Gastrocnemius medialis (tissue), 4 donors: ENCODE results near the gene EFNA1. TPM values are rescaled to one million over a fixed set of nuclear protein-coding genes. Genes with fewer than 3 reads are reported as not detected.
A peak's percentile ranks its signal among the peaks of the same experiment; 100 is the strongest.

Experiments
- ATAC-seq, 2 donors: fragments of 150-250 bp; one replicate each; pipeline ENCODE4 v1.9.1; 2016
- DNase-seq, 2 donors: peaks; one replicate each; pipeline ENCODE4 v3.0.0-alpha.2; 2019
- H3K27ac ChIP-seq, 4 donors: fragments of 200-600 bp; sonication (generic); 1 replicate in 1 of 4; 2 replicates in 3 of 4; pipeline ENCODE4 v1.5.1; 2016 to 2018; ENCODE audit warnings: mild to moderate bottlenecking in 2 of 4, moderate library complexity in 1 of 4
- H3K27me3 ChIP-seq, 3 donors: fragments of 200-600 bp; sonication (generic) in 2 of 3; 1 replicate in 1 of 3; 2 replicates in 2 of 3; pipeline versions ENCODE4 v1.5.1 to v1.6.0; 2016 to 2019; ENCODE audit warnings: mild to moderate bottlenecking in 1 of 3, moderate library complexity in 1 of 3
- H3K36me3 ChIP-seq, 2 donors: fragments of 200-600 bp; sonication (generic) in 1 of 2; one replicate each; pipeline ENCODE4 v1.5.1; 2017 to 2018
- H3K4me1 ChIP-seq, 2 donors: fragments of 200-600 bp; sonication (generic) in 1 of 2; one replicate each; pipeline ENCODE4 v1.5.1; 2016 to 2017; ENCODE audit warnings: mild to moderate bottlenecking in 2 of 2
- H3K4me3 ChIP-seq, 4 donors: fragments of 200-600 bp; sonication (generic) in 3 of 4; 1 replicate in 1 of 4; 2 replicates in 3 of 4; pipeline ENCODE4 v1.5.1; 2016 to 2019; ENCODE audit warnings: mild to moderate bottlenecking in 2 of 4
- H3K9me3 ChIP-seq, 3 donors: fragments of 200-600 bp; sonication (generic) in 2 of 3; 1 replicate in 1 of 3; 2 replicates in 2 of 3; pipeline ENCODE4 v1.5.1; 2016 to 2019
- POLR2A ChIP-seq, 2 donors: fragments of 450-650 bp; IDR thresholded peaks; one replicate each; pipeline ENCODE4 v1.6.1; 2017; ENCODE audit warnings: antibody characterized with exemption in 2 of 2, mild to moderate bottlenecking in 2 of 2, moderate library complexity in 2 of 2
- in situ Hi-C, 4 donors: fragments of 200-750 bp; cut with MboI; loops; one replicate each; pipeline versions ENCODE4 v1.15.0 to v1.8.0; 2017; ENCODE audit warnings: low sequenced_read_pairs in 4 of 4
- intact Hi-C: fragments of 100-400 bp; cut with DNase I; formaldehyde crosslinking; loops from one replicate; pipeline ENCODE4 v1.15.1; 2023; ENCODE audit warnings: low total_unique reads
- total RNA-seq, 4 donors: library from RNA; depleted of rRNA; stranded (reverse); fragments of >200 nt; gene quantifications; one replicate each; pipeline versions ENCODE4 v1.1.0 to v1.2.3, GENCODE V29; 2016
- TF ChIP-seq, protein P1 (sequence below), 5 experiments: fragments of 450-650 bp in 3 of 5; fragments of 200-600 bp in 2 of 5; sonication (generic) in 2 of 5; IDR thresholded peaks in 4 of 5; conservative IDR thresholded peaks in 1 of 5; 1 replicate in 4 of 5; 2 replicates in 1 of 5; pipeline ENCODE4 v1.5.1; 2016 to 2019; ENCODE audit warnings: antibody characterized with exemption in 5 of 5, mild to moderate bottlenecking in 3 of 5, moderate library complexity in 3 of 5

The EFNA1 gene
- total RNA-seq, 4 donors from 2014 or later: 12.6 to 35.1 (median 14.4) TPM

DNA sequence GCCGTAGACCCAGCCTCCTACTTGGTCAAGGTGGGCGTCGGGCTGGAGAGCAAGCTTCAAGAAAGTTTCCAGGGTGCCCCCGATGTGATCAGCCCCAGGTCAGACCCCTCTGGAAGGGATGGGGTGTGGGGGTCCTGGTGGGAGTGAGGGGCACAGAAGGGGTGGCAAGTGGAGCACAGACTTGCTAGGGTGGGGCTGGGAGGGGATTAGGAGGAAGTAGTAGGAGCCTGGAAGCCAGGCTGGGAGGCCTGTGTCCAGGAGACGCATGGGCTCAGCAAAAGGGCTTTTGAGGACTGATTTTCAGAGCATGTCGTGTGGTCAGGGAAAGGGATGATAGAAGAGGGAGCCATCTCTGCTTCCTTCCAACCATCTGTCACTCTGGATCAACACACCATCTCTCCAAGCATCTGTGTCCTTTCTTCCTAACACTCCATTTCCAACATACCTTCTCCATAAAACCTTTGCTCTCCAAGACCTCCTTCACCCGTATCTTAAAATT is 54.4 kb downstream of the EFNA1 start:
- intact Hi-C loops: no loop called here
- Histone ChIP-seq H3K9me3 (no peaks in the 10 kb centered on the region), H3K4me1 (peaks cover 0 to 10% of the 10 kb centered on the region in 2 donors), H3K27ac (no peak overlapping the region), H3K36me3 (no peaks in the 10 kb centered on the region), H3K27me3 (no peaks in the 10 kb centered on the region), H3K4me3 (no peak overlapping the region)
- ATAC-seq: no peak
- DNase-seq: no peak
- in situ Hi-C loops: no loop called here
- TF ChIP-seq, protein P1, sequence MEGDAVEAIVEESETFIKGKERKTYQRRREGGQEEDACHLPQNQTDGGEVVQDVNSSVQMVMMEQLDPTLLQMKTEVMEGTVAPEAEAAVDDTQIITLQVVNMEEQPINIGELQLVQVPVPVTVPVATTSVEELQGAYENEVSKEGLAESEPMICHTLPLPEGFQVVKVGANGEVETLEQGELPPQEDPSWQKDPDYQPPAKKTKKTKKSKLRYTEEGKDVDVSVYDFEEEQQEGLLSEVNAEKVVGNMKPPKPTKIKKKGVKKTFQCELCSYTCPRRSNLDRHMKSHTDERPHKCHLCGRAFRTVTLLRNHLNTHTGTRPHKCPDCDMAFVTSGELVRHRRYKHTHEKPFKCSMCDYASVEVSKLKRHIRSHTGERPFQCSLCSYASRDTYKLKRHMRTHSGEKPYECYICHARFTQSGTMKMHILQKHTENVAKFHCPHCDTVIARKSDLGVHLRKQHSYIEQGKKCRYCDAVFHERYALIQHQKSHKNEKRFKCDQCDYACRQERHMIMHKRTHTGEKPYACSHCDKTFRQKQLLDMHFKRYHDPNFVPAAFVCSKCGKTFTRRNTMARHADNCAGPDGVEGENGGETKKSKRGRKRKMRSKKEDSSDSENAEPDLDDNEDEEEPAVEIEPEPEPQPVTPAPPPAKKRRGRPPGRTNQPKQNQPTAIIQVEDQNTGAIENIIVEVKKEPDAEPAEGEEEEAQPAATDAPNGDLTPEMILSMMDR (IDR thresholded peaks at IDR 0.05 in 4 of 5, conservative IDR thresholded peaks at IDR 0.05 in 1 of 5): no peak
- no peak for TF ChIP-seq POLR2A (IDR thresholded peaks at IDR 0.05)

DNA sequence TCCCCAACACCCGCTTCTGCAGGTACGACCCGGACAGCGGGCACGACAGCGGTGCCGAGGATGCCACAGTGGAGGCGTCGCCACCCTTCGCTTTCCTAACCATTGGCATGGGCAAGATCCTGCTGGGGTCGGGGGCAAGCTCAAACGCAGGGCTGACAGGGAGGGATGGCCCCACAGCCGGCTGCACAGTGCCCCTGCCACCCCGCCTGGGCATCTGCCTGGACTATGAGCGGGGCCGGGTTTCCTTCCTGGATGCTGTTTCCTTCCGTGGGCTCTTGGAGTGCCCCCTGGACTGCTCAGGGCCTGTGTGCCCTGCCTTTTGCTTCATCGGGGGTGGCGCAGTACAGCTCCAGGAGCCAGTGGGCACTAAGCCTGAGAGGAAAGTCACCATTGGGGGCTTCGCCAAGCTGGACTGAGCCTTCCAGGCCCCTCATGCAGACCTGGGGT is 56.1 kb downstream of the EFNA1 start:
- H3K4me3 ChIP-seq: no peak overlapping the region
- DNase-seq (no peak), ATAC-seq (no peak)
- no peaks in the 10 kb centered on the region for H3K9me3 ChIP-seq
- intact Hi-C loops: no loop called here
- no peaks in the 10 kb centered on the region for H3K36me3 ChIP-seq
- no peak overlapping the region for H3K27ac ChIP-seq
- H3K4me1 ChIP-seq: peaks cover 0 to 10% of the 10 kb centered on the region in 2 donors
- TF ChIP-seq POLR2A (IDR thresholded peaks at IDR 0.05): no peak
- TF ChIP-seq, protein P1 (IDR thresholded peaks at IDR 0.05 in 4 of 5, conservative IDR thresholded peaks at IDR 0.05 in 1 of 5): no peak
- in situ Hi-C loops: no loop called here
- no peaks in the 10 kb centered on the region for H3K27me3 ChIP-seq

DNA sequence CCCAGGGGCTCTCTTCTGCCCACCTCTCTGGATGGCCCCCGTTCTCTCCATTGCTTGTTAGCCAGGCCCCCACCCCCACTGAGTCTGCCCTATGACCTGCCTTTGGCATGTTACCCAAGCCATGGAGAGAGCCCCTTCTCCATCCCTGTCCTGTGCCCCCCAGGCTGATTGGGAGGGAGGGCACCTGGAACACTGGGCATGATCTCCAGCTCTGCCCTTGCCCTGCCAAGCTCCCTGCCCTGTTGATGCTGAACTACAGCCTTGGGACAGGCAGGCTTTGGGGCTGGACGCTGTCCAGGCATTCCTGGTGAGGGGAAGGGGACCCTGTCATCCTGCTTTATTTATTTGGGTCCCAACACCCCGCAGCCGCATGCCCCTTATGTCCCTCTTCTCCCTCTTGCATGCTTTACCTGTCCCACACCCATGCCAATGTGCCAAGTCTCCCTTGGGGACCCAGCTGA is 56.7 kb downstream of the EFNA1 start:
- no peak for ATAC-seq
- H3K4me3 ChIP-seq: no peak overlapping the region
- in situ Hi-C loops (no loop called here), intact Hi-C loops (no loop called here)
- H3K27me3 ChIP-seq: no peaks in the 10 kb centered on the region
- DNase-seq: no peak
- H3K27ac ChIP-seq: peak overlapping the region in 1 of 4 donors; percentile 52
- H3K4me1 ChIP-seq: peaks cover 0 to 10% of the 10 kb centered on the region in 2 donors
- no peak for TF ChIP-seq POLR2A (IDR thresholded peaks at IDR 0.05)
- TF ChIP-seq, protein P1 (IDR thresholded peaks at IDR 0.05 in 4 of 5, conservative IDR thresholded peaks at IDR 0.05 in 1 of 5): no peak
- H3K9me3 ChIP-seq: no peaks in the 10 kb centered on the region
- H3K36me3 ChIP-seq: no peaks in the 10 kb centered on the region

Other genes starting within 250 kb of the EFNA1 start
- 1 to 10 TPM; 4.6 to 7.6 (median 6.1) TPM for gene PMVK, start 191.2 kb upstream of the EFNA1 start, total RNA-seq
- gene PBXIP1, start 171.8 kb upstream of the EFNA1 start, total RNA-seq: 100 to 1,000 TPM; 126 to 171 (median 165) TPM
- gene PYGO2, start 166.1 kb upstream of the EFNA1 start, total RNA-seq: 10 to 100 TPM; 12.6 to 22.7 (median 17.8) TPM
- 100 to 1,000 TPM in 1 of 4 donors, 10 to 100 TPM in 3; 27.4 to 135 (median 54.9) TPM for gene SHC1, start 157.1 kb upstream of the EFNA1 start, total RNA-seq
- 10 to 100 TPM in 1 of 4 donors, 1 to 10 TPM in 3; 3.6 to 15.7 (median 7.9) TPM for gene CKS1B, start 153.2 kb upstream of the EFNA1 start, total RNA-seq
- 10 to 100 TPM; 26.6 to 36.8 (median 31.7) TPM for gene FLAD1, start 144.5 kb upstream of the EFNA1 start, total RNA-seq
- gene LENEP, start 134.3 kb upstream of the EFNA1 start, total RNA-seq: not detected
- 100 to 1,000 TPM in 1 of 4 donors, 10 to 100 TPM in 3; 61.3 to 100 (median 73.1) TPM for gene ZBTB7B, start 125.1 kb upstream of the EFNA1 start, total RNA-seq
- not detected for gene DCST2, start 94.1 kb upstream of the EFNA1 start, total RNA-seq
- under 1 TPM in 2 of 4 donors, not detected in 2; 0.13 to 0.35 TPM for gene DCST1, start 94.1 kb upstream of the EFNA1 start, total RNA-seq
- gene ADAM15, start 76.6 kb upstream of the EFNA1 start, total RNA-seq: 10 to 100 TPM; 30.3 to 42.8 (median 36.9) TPM
- gene EFNA4, start 64.1 kb upstream of the EFNA1 start, total RNA-seq: under 1 TPM; 0.41 to 0.87 (median 0.80) TPM
- gene EFNA3, start 49.0 kb upstream of the EFNA1 start, total RNA-seq: 1 to 10 TPM in 2 of 4 donors, under 1 TPM in 1, not detected in 1; 0.55 to 1.8 (median 1.6) TPM
- gene SLC50A1, start 8.0 kb downstream of the EFNA1 start, total RNA-seq: 10 to 100 TPM in 1 of 4 donors, 1 to 10 TPM in 3; 3.5 to 11.4 (median 8.2) TPM
- 10 to 100 TPM in 3 of 4 donors, 1 to 10 TPM in 1; 7.3 to 69.5 (median 57.9) TPM for gene DPM3, start 12.7 kb downstream of the EFNA1 start, total RNA-seq
- 100 to 1,000 TPM in 1 of 4 donors, 10 to 100 TPM in 3; 59.6 to 102 (median 91.6) TPM for gene KRTCAP2, start 45.4 kb downstream of the EFNA1 start, total RNA-seq
- gene TRIM46, start 46.0 kb downstream of the EFNA1 start, total RNA-seq: not detected
- gene THBS3, start 80.0 kb downstream of the EFNA1 start, total RNA-seq: 1 to 10 TPM; 1.5 to 4.6 (median 3.3) TPM
- gene MTX1, start 80.8 kb downstream of the EFNA1 start, total RNA-seq: 10 to 100 TPM; 14.4 to 26.9 (median 24.6) TPM
- gene ENTREP3, start 127.6 kb downstream of the EFNA1 start, total RNA-seq: 10 to 100 TPM in 3 of 4 donors, 1 to 10 TPM in 1; 7.9 to 22.3 (median 18.8) TPM
- 100 to 1,000 TPM in 1 of 4 donors, 10 to 100 TPM in 3; 60.0 to 108 (median 79.3) TPM for gene SCAMP3, start 134.5 kb downstream of the EFNA1 start, total RNA-seq
- gene CLK2, start 145.6 kb downstream of the EFNA1 start, total RNA-seq: 10 to 100 TPM in 2 of 4 donors, 1 to 10 TPM in 2; 7.1 to 13.1 (median 9.8) TPM
- 1 to 10 TPM in 2 of 4 donors, under 1 TPM in 2; 0.18 to 1.5 (median 1.1) TPM for gene HCN3, start 149.6 kb downstream of the EFNA1 start, total RNA-seq
- not detected for gene PKLR, start 173.6 kb downstream of the EFNA1 start, total RNA-seq
- gene FDPS, start 181.0 kb downstream of the EFNA1 start, total RNA-seq: 10 to 100 TPM; 47.6 to 65.4 (median 49.1) TPM
- gene RUSC1, start 193.0 kb downstream of the EFNA1 start, total RNA-seq: 10 to 100 TPM in 2 of 4 donors, 1 to 10 TPM in 2; 7.4 to 11.5 (median 9.4) TPM